OCI-LY3 (cell line): ENCODE data around the gene SLC17A9.

Experiments used
- EZH2phosphoT487 ChIP-seq: fragments of 200-600 bp; shearing (Covaris generic); IDR thresholded peaks from 2 replicates; pipeline ENCODE4 v1.6.1; 2018; ENCODE audit warnings: antibody characterized with exemption, mixed run types, low read depth
- TF ChIP-seq, protein P1 (sequence below): fragments of 200-600, 300-600 bp; sonication (generic); IDR thresholded peaks from 2 replicates; pipeline ENCODE4 v1.5.1; 2014; ENCODE audit warnings: antibody characterized with exemption, low read length, low read depth

DNA sequence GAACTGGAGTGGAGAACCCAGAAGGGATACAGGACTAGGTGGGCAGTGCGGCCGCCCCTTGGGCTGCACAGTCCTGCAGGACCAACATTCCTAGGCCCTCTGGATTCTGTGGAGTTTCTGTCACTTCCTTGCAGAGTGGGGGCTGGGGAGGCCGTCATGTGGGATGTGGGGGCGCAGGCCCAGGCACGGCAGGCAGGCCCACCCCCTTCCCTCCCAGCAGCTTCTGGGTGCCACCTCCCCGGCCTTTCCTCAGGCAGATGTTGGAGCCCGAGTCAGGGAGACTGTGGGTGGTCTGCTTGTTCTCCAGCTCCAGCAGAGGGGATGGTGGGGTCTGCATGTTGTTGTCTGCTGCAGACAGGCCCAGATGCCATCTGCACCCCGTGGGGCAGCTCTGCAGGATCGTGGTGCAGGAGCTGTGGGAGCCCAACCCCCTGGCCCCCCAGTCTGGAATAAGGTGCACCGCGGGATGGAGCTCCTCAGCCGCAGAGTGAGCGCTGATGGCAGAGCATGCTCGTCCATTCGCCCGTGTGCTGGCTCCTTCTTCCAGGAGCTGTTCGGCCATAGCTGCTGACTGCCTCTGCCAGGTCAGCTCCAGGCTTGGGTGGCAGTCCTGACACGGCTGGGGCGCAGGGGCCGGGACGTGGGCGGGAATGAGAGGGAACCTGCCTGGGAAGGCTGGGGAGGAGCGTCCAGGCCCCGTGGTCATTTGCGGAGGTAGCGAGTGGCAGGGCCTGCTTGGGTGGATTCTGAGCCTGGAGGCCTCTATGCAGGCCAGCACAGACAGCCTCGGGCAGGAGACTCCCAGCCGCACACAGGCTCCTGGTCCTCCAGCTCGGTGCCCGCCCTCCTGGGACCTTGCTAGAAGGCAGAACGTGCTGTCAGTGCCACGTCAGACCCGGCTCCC is 18.1 kb downstream of the SLC17A9 start:
- TF ChIP-seq, protein P1, sequence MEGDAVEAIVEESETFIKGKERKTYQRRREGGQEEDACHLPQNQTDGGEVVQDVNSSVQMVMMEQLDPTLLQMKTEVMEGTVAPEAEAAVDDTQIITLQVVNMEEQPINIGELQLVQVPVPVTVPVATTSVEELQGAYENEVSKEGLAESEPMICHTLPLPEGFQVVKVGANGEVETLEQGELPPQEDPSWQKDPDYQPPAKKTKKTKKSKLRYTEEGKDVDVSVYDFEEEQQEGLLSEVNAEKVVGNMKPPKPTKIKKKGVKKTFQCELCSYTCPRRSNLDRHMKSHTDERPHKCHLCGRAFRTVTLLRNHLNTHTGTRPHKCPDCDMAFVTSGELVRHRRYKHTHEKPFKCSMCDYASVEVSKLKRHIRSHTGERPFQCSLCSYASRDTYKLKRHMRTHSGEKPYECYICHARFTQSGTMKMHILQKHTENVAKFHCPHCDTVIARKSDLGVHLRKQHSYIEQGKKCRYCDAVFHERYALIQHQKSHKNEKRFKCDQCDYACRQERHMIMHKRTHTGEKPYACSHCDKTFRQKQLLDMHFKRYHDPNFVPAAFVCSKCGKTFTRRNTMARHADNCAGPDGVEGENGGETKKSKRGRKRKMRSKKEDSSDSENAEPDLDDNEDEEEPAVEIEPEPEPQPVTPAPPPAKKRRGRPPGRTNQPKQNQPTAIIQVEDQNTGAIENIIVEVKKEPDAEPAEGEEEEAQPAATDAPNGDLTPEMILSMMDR, result no peak
- no peak for TF ChIP-seq EZH2phosphoT487
